NK-92 (cell line): ENCODE measurements around the gene PITPNC1.
"Not testable (repeated sequence)": the region's sequence is repeated elsewhere in the genome, so short reads cannot be mapped to it uniquely, and the experiment has no call there.

Experiments
- DNase-seq: peaks from one replicate; lab custom pipeline; 2025; ENCODE audit not compliant: unreplicated experiment; lab: John Stamatoyannopoulos, UW

The PITPNC1 gene

GRCh38 chr17:67610061-67610460 lies 233.0 kb downstream of the PITPNC1 start:
- DNase-seq = no peak

- DNase-seq = no peak
Observed at GRCh38 chr17:67613961-67614360, 236.9 kb downstream of the PITPNC1 start.

- no peak for DNase-seq
Observed at GRCh38 chr17:67615011-67615561, 238.0 kb downstream of the PITPNC1 start.

- DNase-seq = no peak
Observed at GRCh38 chr17:67615736-67616135, 238.7 kb downstream of the PITPNC1 start.

GRCh38 chr17:67617304-67617899 lies 240.3 kb downstream of the PITPNC1 start:
- no peak for DNase-seq

- no peak for DNase-seq
Observed at GRCh38 chr17:67619555-67619954, 242.5 kb downstream of the PITPNC1 start.

GRCh38 chr17:67620088-67620487 lies 243.0 kb downstream of the PITPNC1 start:
- no peak for DNase-seq

GRCh38 chr17:67620636-67621035 lies 243.6 kb downstream of the PITPNC1 start:
- no peak for DNase-seq

GRCh38 chr17:67623767-67624166 lies 246.7 kb downstream of the PITPNC1 start:
- no peak for DNase-seq

- DNase-seq = no peak
Observed at GRCh38 chr17:67624886-67625656, 248.0 kb downstream of the PITPNC1 start.

GRCh38 chr17:67625971-67626370 lies 248.9 kb downstream of the PITPNC1 start:
- no peak for DNase-seq

- DNase-seq = no peak
Observed at GRCh38 chr17:67628580-67629013, 251.5 kb downstream of the PITPNC1 start.

GRCh38 chr17:67629971-67630320 lies 252.9 kb downstream of the PITPNC1 start:
- DNase-seq = no peak

GRCh38 chr17:67630836-67631235 lies 253.8 kb downstream of the PITPNC1 start:
- DNase-seq = not testable (repeated sequence)

- no peak for DNase-seq
Observed at GRCh38 chr17:67632141-67632540, 255.1 kb downstream of the PITPNC1 start.

- no peak for DNase-seq
Observed at GRCh38 chr17:67633751-67634211, 256.7 kb downstream of the PITPNC1 start.

GRCh38 chr17:67635681-67636080 lies 258.6 kb downstream of the PITPNC1 start:
- no peak for DNase-seq

GRCh38 chr17:67636312-67636711 lies 259.2 kb downstream of the PITPNC1 start:
- no peak for DNase-seq

GRCh38 chr17:67636834-67637520 lies 259.9 kb downstream of the PITPNC1 start:
- DNase-seq = no peak

GRCh38 chr17:67637901-67638641 lies 261.0 kb downstream of the PITPNC1 start:
- no peak for DNase-seq

- DNase-seq = no peak
Observed at GRCh38 chr17:67638871-67639270, 261.8 kb downstream of the PITPNC1 start.
